MCF 10A (cell line): ENCODE measurements around the gene PRAF2. TPM values are rescaled to one million over a fixed set of nuclear protein-coding genes. Genes with fewer than 3 reads are reported as not detected.

Experiments
- BruUV-seq: library from RNA; stranded (reverse); fragments of 400-500 nt; replicated peaks from 2 replicates; lab custom pipeline; 2021; lab: Mats Ljungman, UMichigan
- CTCF ChIA-PET: fragments of 300-600 bp; sonication (Branson Sonifier 250); formaldehyde crosslinking; extraction: SDS; loops from one replicate; lab custom pipeline; 2021; ENCODE audit warnings: antibody characterized with exemption, inconsistent platforms; lab: Yijun Ruan, JAX
- POLR2A ChIA-PET: fragments of 300-600, 350-650 bp; sonication (Branson Sonifier 250); formaldehyde crosslinking; extraction: SDS; loops from one replicate; lab custom pipeline; 2020; ENCODE audit warnings: antibody characterized with exemption, inconsistent platforms; lab: Yijun Ruan, JAX
- DNase-seq: peaks from one replicate; pipeline ENCODE4 v3.0.0-alpha.2; 2018; ENCODE audit not compliant: unreplicated experiment
- H3K27ac Mint-ChIP-seq: one replicate; pipeline ENCODE4 v1.8.0; 2022; ENCODE audit warnings: mild to moderate bottlenecking, low read depth, mixed read lengths; ENCODE audit not compliant: unreplicated experiment
- H3K27me3 Mint-ChIP-seq: one replicate; pipeline ENCODE4 v1.8.0; 2022; ENCODE audit warnings: mixed read lengths; ENCODE audit not compliant: insufficient read depth, unreplicated experiment
- H3K36me3 Mint-ChIP-seq: one replicate; pipeline ENCODE4 v1.8.0; 2022; ENCODE audit warnings: mild to moderate bottlenecking, moderate library complexity, mixed read lengths; ENCODE audit not compliant: insufficient read depth, unreplicated experiment
- H3K4me1 Mint-ChIP-seq: one replicate; pipeline ENCODE4 v1.8.0; 2022; ENCODE audit warnings: mixed read lengths; ENCODE audit not compliant: insufficient read depth, unreplicated experiment
- H3K4me3 Mint-ChIP-seq: one replicate; pipeline ENCODE4 v1.8.0; 2022; ENCODE audit warnings: mild to moderate bottlenecking, moderate library complexity, mixed read lengths; ENCODE audit not compliant: unreplicated experiment
- H3K9me3 Mint-ChIP-seq: one replicate; pipeline ENCODE4 v1.8.0; 2022; ENCODE audit warnings: mixed read lengths; ENCODE audit not compliant: unreplicated experiment
- intact Hi-C: fragments of 100-400 bp; cut with micrococcal nuclease; formaldehyde crosslinking; loops from 2 replicates; pipeline ENCODE4 v1.14.1; 2022
- total RNA-seq: library from RNA; stranded (reverse); gene quantifications from 2 replicates; pipeline ENCODE4 v1.2.3, GENCODE V29; 2022
- TF ChIP-seq, protein P1 (sequence below): fragments of 200-600 bp; IDR thresholded peaks from one replicate; pipeline ENCODE4 v1.8.0; 2022; ENCODE audit warnings: antibody characterized with exemption, mild to moderate bottlenecking; ENCODE audit not compliant: unreplicated experiment

The PRAF2 gene
- total RNA-seq, 1 experiment from 2014 or later = 32.1 TPM

DNA sequence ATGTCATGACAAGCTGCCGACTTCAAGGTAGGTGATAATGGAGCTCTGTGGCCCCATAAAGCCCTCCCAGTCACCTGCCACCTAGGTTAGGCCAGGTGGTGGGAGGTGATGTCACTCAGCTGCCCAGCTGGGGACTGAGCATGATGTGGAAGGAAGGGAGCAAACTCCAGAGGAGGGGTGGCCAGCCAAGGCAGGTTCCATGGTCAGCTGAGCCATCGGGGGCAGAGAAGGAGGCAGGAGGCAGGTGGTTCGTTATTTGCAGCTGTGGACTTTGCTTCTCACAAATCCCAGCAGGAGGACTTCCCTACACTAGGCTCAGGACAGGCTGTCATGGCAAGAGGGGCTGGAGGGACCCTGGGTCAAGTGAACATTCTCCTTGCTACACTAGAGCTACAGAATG lies 12.9 kb downstream of the PRAF2 start:
- BruUV-seq = no TSS peak
- POLR2A ChIA-PET = interaction anchor here (2.8 kb wide), 1 partner anchor 9 kb away, joined by 8 read pairs; no protein-coding TSS in a partner anchor
- no peak overlapping the region for H3K27ac Mint-ChIP-seq

DNA sequence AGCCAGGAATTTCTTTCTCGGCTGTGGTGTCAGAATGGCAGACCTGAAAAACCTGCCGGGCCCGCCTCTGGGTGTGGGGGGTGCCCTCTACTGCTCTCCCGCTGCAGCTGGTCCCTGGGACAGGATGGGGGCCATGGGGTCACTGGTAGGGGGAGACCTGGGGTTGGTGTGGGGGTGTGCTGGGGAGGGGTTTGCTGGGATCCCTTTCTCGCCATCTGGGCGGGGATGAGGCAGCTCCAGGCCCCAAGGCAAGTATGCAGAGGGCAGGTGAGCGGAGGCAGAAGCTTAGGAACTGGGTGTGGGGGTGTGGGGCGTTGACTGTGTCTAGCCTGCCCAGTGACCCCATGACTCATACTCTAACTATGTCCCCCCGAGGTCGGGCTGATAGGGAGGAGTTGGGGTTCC lies 14.1 kb downstream of the PRAF2 start:
- Mint-ChIP-seq H3K4me3 (peak overlapping the region; percentile 90), H3K9me3 (peaks cover 4% of the 10 kb centered on the region), H3K27me3 (no peaks in the 10 kb centered on the region), H3K36me3 (peaks cover 5% of the 10 kb centered on the region), H3K4me1 (no peaks in the 10 kb centered on the region), H3K27ac (peak overlapping the region; percentile 59)
- TF ChIP-seq, protein P1, sequence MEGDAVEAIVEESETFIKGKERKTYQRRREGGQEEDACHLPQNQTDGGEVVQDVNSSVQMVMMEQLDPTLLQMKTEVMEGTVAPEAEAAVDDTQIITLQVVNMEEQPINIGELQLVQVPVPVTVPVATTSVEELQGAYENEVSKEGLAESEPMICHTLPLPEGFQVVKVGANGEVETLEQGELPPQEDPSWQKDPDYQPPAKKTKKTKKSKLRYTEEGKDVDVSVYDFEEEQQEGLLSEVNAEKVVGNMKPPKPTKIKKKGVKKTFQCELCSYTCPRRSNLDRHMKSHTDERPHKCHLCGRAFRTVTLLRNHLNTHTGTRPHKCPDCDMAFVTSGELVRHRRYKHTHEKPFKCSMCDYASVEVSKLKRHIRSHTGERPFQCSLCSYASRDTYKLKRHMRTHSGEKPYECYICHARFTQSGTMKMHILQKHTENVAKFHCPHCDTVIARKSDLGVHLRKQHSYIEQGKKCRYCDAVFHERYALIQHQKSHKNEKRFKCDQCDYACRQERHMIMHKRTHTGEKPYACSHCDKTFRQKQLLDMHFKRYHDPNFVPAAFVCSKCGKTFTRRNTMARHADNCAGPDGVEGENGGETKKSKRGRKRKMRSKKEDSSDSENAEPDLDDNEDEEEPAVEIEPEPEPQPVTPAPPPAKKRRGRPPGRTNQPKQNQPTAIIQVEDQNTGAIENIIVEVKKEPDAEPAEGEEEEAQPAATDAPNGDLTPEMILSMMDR = no peak
- ChIA-PET POLR2A (interaction anchor here (0.6 to 2.8 kb wide), 7 partner anchors 10 to 108 kb away, joined by 3 to 20 read pairs (median 6); partner anchors contain the start of genes GRIPAP1, TFE3 and WDR45), CTCF (interaction anchor here (1.6 kb wide), 1 partner anchor 21 kb away, joined by 4 read pairs; no protein-coding TSS in a partner anchor)
- peak; percentile 13 for DNase-seq
- no TSS peak for BruUV-seq
- intact Hi-C loops = no loop called here

More for the DNA sequence above, 12.9 kb downstream of the PRAF2 start:
- H3K9me3 Mint-ChIP-seq = no peaks in the 10 kb centered on the region
- H3K27me3 Mint-ChIP-seq = no peaks in the 10 kb centered on the region
- no peak for DNase-seq
- TF ChIP-seq, protein P1 = no peak
- intact Hi-C loops = no loop called here
- CTCF ChIA-PET = interaction anchor here (0.6 to 1.5 kb wide), 3 partner anchors 20 to 95 kb away, joined by 3 to 4 read pairs (median 3); no protein-coding TSS in a partner anchor
- H3K36me3 Mint-ChIP-seq = peaks cover 10% of the 10 kb centered on the region
- H3K4me1 Mint-ChIP-seq = no peaks in the 10 kb centered on the region
- H3K4me3 Mint-ChIP-seq = no peak overlapping the region

DNA sequence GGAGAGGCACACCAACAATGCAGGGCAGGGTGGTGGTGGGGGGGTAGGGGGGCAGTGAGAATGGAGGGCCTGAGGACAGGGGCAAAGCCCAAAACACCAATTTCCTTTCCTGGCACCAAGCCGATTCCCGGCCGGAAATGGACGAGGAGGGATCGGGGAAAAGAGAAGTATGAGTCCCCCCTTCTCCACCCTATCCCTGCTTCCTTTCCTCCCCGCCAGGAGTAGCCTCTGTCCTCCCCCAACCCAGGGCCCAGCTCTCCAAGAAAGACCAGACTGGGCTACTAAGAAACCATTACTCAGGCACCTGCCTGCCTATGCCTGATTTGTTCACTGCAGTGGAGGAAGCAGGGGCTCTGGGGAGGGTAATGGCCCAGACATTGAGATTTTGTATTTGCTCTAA lies 14.6 kb downstream of the PRAF2 start:
- intact Hi-C loops = no loop called here
- TF ChIP-seq, protein P1 = no peak
- POLR2A ChIA-PET = interaction anchor here (0.6 to 2.8 kb wide), 7 partner anchors 11 to 108 kb away, joined by 3 to 20 read pairs (median 6); partner anchors contain the start of genes GRIPAP1, TFE3 and WDR45
- Mint-ChIP-seq H3K27ac (peak overlapping the region; percentile 59), H3K36me3 (peaks cover 5% of the 10 kb centered on the region), H3K4me1 (no peaks in the 10 kb centered on the region), H3K9me3 (peaks cover 9% of the 10 kb centered on the region), H3K27me3 (peaks cover 4% of the 10 kb centered on the region), H3K4me3 (peak overlapping the region; percentile 90)
- TSS peak; percentile 68 for BruUV-seq
- CTCF ChIA-PET = interaction anchor here (1.6 kb wide), 1 partner anchor 21 kb away, joined by 4 read pairs; no protein-coding TSS in a partner anchor
- peak; percentile 9 for DNase-seq

DNA sequence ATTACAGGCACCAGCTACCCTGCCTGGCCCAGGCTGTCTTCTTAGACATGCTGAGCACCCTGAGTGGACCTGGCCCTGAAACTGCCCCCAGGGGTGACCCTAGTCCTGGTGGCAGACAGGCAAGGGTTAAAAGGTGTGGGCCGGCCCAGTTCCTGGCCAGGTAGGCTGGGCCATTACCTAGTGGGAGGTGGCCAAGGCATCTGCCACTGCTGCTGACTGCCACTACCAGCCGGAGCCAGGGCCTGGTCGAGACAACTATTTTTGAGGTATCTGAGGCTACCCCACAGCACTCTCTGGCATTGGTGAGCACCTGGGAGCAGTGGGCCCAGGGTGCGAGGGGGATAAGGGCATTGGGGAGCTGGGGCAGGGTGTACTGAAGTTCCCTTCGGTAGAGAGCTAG lies 15.0 kb downstream of the PRAF2 start, which contains the start of gene CCDC120:
Gene CCDC120 (plus strand): TSS at position 206 of the 400 bp plus-strand sequence. CDS start 3,043 bp downstream, outside the sequence.
- TF ChIP-seq, protein P1 = no peak
- Mint-ChIP-seq H3K36me3 (peaks cover 5% of the 10 kb centered on the region), H3K4me3 (peak within 1 kb of the TSS; percentile 90), H3K27ac (peak within 1 kb of the TSS; percentile 59), H3K9me3 (peaks cover 13% of the 10 kb centered on the region), H3K4me1 (no peaks in the 10 kb centered on the region), H3K27me3 (peaks cover 8% of the 10 kb centered on the region)
- ChIA-PET CTCF (interaction anchor here (1.6 kb wide), 1 partner anchor 22 kb away, joined by 4 read pairs; no protein-coding TSS in a partner anchor), POLR2A (interaction anchor here (0.6 to 2.1 kb wide), 6 partner anchors 16 to 109 kb away, joined by 3 to 20 read pairs (median 5); partner anchors contain the start of genes GRIPAP1, TFE3 and WDR45)
- peak; percentile 38 for DNase-seq
- intact Hi-C loops = no loop called here
- no TSS peak for BruUV-seq
